Measurements from ENCODE around the gene IRAK2.

IRAK2 gene

DNA sequence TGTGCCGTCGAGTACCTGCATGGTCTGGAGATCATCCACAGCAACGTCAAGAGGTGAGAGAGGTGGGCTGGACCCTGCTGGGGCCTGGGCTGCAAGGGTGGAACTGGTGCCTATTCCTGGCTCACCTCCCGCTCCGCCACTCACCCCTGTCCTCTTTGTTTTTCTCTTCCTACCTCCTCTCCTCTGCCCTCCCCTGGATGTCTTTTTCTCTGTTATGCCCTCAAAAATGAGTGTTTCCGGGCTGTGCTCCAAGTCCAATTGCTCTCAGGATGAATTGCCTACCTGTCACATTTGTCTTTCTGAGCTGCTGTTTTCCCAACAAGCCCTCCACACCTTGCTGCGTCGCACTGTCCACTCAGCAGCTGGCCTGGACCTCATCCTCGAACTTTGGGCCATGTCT, 55.0 kb downstream of the IRAK2 start:
- Histone ChIP-seq H3K4me3 (replicated peaks; ENCODE audit: low read depth, low read length) (no peak overlapping the region), H3K27me3 (replicated peaks; ENCODE audit: control insufficient read depth, insufficient read depth, low read length) (no peaks in the 10 kb centered on the region), H3K36me3 (ENCODE audit: control insufficient read depth, insufficient read depth, low read length) (peaks cover 5% of the 10 kb centered on the region)
- no peak for DNase-seq (ENCODE audit: extremely low read depth, insufficient read length)
- TF ChIP-seq, protein P1, sequence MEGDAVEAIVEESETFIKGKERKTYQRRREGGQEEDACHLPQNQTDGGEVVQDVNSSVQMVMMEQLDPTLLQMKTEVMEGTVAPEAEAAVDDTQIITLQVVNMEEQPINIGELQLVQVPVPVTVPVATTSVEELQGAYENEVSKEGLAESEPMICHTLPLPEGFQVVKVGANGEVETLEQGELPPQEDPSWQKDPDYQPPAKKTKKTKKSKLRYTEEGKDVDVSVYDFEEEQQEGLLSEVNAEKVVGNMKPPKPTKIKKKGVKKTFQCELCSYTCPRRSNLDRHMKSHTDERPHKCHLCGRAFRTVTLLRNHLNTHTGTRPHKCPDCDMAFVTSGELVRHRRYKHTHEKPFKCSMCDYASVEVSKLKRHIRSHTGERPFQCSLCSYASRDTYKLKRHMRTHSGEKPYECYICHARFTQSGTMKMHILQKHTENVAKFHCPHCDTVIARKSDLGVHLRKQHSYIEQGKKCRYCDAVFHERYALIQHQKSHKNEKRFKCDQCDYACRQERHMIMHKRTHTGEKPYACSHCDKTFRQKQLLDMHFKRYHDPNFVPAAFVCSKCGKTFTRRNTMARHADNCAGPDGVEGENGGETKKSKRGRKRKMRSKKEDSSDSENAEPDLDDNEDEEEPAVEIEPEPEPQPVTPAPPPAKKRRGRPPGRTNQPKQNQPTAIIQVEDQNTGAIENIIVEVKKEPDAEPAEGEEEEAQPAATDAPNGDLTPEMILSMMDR (IDR thresholded peaks at IDR 0.05; ENCODE audit: insufficient read depth, low read length, poor library complexity, severe bottlenecking) = no peak

DNA sequence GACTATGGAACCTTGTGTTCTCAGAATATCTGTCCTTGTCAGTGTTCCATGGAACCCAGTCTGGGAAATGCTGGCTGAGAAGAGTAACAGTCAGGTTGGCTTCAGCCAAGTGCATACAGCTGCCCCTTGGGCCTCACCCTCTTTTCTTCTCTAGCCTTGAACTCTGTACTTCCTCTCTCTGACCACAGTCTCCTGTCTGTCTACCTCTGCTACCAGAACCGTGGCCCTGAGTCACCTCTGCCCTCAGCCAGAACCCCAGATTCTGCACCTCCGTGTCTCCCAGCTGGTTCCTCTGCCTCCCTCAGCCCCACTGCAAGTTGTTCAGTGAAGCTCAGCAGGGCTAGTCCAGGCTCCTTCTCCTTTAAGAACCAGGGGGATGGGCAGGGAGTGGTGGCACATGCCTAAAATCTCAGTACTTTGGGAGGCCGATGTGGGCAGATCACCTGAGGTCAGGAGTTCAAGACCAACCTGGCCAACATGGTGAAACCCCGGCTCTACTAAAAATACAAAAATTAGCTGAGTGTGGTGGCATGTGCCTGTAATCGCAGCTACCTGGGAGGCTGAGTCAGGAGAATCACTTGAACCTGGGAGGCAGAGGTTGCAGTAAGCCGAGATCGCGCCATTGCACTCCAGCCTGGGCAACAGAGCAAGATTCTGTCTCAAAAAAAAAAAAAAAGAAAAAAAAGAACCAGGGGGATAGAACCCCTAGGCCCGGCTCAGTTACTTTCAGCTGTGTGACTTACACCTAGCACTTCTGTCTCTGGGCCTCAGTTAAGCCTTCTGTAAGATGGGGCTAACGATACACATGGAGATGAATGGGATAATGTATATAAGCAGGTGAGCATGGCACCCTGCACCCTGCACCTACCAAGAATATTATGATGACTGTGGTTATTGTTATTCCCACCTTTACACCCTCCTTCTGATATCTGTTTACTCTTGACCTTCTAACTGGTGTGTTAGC, 59.2 kb downstream of the IRAK2 start:
- TF ChIP-seq, protein P1 (IDR thresholded peaks at IDR 0.05; ENCODE audit: insufficient read depth, low read length, poor library complexity, severe bottlenecking) = no peak
- Histone ChIP-seq H3K27me3 (replicated peaks; ENCODE audit: control insufficient read depth, insufficient read depth, low read length) (no peaks in the 10 kb centered on the region), H3K4me3 (replicated peaks; ENCODE audit: low read depth, low read length) (no peak overlapping the region), H3K36me3 (ENCODE audit: control insufficient read depth, insufficient read depth, low read length) (no peaks in the 10 kb centered on the region)
- DNase-seq (ENCODE audit: extremely low read depth, insufficient read length) = peak; percentile 77

DNA sequence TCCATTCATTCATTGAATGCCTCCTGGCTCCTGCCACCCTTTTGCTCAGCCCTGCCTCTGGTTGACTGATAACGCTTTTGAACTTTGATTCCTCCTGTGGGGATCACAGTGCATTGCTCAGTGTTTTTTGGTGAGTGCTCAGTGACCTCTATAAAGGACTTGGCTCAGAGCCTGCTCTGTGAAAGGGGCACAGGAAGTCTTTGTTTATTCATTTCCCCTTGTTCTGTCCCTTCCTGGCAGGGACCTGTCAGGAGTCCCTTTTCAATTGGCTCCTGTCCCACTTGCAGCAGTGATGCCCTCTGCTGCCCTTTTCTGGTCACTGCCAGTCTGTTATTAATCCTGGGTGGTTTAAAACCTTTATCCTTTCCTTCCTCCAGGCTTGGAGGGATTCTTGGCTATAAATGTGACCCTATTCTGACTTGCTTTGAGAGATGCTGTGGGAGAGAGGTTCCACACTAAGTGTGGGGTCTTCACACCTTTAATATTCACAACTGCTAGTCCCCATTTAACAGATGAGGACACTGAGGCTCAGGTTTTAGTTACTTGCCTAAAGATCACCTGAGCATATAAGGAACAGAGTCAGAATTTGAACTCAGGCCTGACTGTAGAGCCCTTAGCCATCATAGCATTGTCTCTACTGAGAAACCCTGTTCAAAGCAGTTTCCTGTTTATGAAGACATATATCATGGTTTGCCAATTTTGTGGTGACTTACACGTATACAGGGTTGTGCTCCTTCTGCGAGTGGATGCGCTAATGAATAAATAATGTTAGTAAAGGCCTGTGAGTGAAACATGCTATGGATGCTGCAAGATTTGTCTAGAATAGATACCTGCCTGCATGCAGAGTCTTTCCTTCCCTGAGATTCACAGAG, 60.3 kb downstream of the IRAK2 start:
- no peaks in the 10 kb centered on the region for H3K27me3 ChIP-seq (replicated peaks; ENCODE audit: control insufficient read depth, insufficient read depth, low read length)
- no peaks in the 10 kb centered on the region for H3K36me3 ChIP-seq (ENCODE audit: control insufficient read depth, insufficient read depth, low read length)
- no peak overlapping the region for H3K4me3 ChIP-seq (replicated peaks; ENCODE audit: low read depth, low read length)
- DNase-seq (ENCODE audit: extremely low read depth, insufficient read length) = no peak
- TF ChIP-seq, protein P1 (IDR thresholded peaks at IDR 0.05; ENCODE audit: insufficient read depth, low read length, poor library complexity, severe bottlenecking) = peak; percentile 81

DNA sequence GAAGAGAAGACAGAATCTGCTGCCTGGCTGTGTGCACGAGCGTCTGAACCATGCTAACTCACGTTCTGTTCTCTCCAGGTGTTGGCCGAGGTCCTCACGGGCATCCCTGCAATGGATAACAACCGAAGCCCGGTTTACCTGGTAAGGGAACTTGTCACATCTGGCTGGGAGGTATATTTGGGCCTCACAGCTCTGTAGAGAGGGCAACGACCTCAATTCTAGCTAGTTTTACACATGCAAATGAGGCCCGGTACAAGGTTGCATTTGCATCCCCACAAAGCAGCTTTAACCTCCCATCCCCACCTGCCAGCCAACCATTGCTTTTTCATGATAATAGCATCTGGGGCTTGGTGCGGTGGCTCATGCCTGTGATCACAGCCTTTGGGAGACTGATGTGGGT, 61.6 kb downstream of the IRAK2 start:
- no peak overlapping the region for H3K4me3 ChIP-seq (replicated peaks; ENCODE audit: low read depth, low read length)
- DNase-seq (ENCODE audit: extremely low read depth, insufficient read length) = no peak
- TF ChIP-seq, protein P1 (IDR thresholded peaks at IDR 0.05; ENCODE audit: insufficient read depth, low read length, poor library complexity, severe bottlenecking) = no peak

DNA sequence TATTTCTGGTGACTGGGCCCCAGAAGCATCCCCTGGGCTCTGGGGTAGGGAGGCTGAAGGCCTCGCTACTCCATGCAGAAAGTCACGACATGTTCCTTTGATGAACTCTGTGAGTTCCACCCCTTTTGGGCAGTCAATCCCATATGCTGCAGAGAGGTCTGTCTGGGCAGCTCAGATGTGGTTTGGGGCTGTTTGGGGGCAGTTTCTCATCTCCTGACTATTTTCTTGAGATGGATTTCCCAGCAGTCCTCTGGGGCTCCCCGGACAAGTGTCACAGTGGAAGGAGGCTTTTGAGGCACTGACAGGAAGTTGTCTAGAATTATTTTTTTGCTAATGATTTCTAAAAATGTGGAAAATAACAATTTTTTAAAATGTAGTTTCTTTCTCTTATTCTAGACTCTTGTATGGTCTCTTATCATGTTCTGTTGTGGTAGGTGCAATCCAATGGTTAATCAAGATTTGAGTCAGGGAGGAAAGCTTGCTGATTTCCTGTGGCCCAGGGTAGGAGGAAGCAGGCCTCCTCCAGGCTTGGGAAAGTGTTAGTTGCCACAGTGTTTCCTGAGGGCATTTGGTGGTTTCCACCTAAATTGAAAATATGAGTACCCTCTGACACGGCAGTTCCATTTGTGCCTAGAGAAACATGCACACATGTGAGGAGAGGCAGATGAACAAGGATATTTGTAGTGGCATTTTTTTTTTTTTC, 63.7 kb downstream of the IRAK2 start:
- no peaks in the 10 kb centered on the region for H3K36me3 ChIP-seq (ENCODE audit: control insufficient read depth, insufficient read depth, low read length)
- H3K27me3 ChIP-seq (replicated peaks; ENCODE audit: control insufficient read depth, insufficient read depth, low read length) = no peaks in the 10 kb centered on the region
- H3K4me3 ChIP-seq (replicated peaks; ENCODE audit: low read depth, low read length) = no peak overlapping the region
- TF ChIP-seq, protein P1 (IDR thresholded peaks at IDR 0.05; ENCODE audit: insufficient read depth, low read length, poor library complexity, severe bottlenecking) = no peak
- no peak for DNase-seq (ENCODE audit: extremely low read depth, insufficient read length)

More for the DNA sequence above, 61.6 kb downstream of the IRAK2 start:
- no peaks in the 10 kb centered on the region for H3K27me3 ChIP-seq (replicated peaks; ENCODE audit: control insufficient read depth, insufficient read depth, low read length)
- H3K36me3 ChIP-seq (ENCODE audit: control insufficient read depth, insufficient read depth, low read length) = no peaks in the 10 kb centered on the region
